ENCODE data around the gene ACCSL.

ACCSL gene

DNA sequence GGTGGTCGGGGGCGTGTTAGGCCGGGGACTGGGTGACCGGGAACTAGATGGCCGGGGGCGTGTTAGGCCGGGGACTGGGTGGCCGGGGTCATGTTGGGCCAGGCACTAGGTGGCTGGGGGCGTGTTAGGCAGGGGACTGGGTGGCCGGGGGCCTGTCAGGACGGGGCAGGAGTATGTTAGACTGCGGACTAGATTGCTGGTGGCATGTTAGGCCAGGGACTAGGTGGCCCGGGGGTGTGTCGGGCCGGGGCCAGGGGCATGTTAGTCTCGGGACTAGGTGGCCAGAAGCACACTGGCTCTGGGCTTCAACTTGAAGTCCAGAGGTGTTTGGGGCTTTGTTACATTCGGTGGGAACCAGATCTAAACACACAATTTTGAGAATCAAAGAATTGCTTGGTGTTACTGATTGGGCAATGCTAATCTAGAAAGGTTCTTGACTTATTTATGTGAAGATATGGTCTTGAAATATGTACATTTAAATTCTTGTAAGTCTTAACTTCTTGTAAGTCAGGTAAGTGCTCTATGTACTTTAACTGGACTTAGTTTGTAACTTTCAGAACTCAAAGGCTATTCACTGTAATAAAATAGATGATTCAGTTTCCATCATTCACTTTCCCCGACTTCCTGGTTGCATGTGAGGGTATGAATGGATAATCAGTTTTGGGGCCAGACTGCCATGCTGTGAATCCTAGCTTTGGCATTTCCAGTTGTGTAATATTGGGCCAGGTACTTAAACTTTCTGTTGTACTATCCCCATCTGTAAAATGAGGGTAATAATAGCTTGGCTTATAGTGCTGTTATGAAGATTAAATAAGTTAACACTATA lies 48.8 kb downstream of the ACCSL start:
- DNase-seq (ENCODE audit: low spot score) = no peak

DNA sequence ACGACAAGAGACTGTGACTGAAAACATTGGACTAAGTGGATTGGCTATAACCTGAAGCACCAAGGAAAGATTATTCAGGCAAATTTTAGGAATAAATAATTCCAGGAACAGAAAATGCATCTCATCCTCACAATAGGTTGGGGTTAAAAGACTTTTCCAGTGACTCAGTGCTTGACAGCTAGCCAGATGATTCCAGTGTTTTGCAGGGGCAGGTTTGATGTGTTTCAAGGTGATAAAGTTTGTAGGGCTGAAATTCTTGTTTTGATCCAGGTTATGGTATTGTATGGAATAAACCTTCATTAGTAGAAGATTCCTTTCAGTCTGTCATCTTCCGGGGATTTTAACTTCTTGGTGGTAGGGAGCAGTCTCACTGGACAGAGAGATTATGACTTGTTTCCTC lies 50.0 kb downstream of the ACCSL start:
- no peak for DNase-seq (ENCODE audit: low spot score)

DNA sequence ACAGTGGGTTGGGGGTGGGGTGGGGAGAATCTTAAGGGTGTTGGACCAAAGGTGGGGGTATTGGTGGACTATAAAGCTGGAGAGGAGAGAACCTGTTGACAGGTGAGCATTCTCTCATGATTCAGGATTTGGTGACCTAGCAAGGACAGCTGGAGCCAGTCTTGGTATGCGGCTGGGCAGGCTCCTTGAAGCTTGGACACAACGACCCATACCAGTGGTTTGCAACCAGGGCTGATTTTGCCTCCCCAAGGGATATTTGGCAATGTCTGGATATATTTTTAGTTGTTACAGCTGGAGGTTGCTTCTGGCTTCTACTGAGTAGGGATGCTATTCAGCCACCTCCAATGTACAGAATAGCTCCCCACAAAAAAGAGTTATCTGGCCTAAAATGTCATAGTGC lies 53.3 kb downstream of the ACCSL start:
- no peak for DNase-seq (ENCODE audit: low spot score)

DNA sequence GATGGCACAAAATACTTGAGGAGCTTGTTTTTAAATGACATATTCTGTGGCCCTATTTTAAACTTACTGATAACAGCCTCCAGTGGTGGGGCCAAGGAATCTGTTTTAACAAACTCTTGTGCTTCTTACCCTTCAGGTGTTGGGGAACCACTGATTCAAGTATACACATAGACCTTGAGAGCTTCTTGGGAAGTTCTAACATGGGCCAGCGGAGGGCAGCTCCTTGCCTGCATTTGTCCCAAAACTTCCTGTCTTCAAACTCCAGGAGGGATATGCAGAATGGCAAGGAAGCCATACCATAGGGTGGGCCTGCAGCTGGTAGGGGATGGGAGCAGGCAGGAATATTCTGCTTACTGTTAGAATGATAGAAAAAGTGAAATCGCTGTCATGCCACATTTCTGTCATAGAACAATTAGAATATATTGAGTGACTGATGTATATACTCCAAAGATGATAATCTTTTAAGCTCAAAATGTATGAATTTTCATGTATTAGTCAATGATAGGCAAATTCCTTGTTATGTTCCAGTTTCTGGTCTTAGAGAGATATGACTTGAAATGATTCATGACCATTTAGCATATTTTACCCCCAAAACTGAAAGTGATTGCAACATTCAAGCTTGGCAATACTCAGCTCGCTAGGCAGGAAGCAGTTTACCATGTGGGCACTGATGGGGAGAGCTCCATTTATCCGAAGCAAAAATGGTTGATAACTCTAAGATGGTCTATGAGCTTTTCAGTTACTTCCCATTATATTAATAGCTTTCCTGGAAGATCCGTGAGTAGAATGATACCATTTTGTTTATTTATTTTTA lies 56.9 kb downstream of the ACCSL start:
- DNase-seq (ENCODE audit: low spot score) = no peak

DNA sequence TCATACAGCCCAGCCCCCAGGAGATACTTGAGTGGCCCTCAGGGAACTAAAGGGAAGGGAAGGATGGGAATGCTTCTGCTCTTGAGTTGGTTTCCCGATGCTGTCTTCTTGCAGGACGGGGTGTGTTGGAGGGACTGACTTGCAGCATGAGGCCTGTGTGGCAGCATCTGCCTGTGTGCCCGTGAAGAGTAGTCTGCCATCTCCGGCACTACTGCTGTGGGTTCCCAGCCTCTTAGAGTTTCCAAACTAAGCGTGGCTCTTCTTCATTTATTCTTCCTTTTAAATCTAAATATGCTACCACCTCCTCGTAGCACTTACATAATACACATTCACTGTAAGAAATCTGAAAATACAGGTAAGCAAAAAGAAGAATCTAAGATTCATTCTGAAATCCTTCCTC lies 60.5 kb downstream of the ACCSL start:
- DNase-seq (ENCODE audit: low spot score) = no peak

All from D341Med (cell line).